AG04450 (cell line): ENCODE measurements around the gene WDR75. TPM values are rescaled to one million over a fixed set of nuclear protein-coding genes. Genes with fewer than 3 reads are reported as not detected.

Source experiments
- CTCF ChIA-PET: fragments of 300-600, 350-600 bp; formaldehyde crosslinking; extraction: SDS; loops from one replicate; lab custom pipeline; 2022; ENCODE audit warnings: antibody characterized with exemption, inconsistent platforms; lab: Charles Lee
- POLR2A ChIA-PET: fragments of 350-600 bp; formaldehyde crosslinking; extraction: SDS; loops from one replicate; lab custom pipeline; 2021; ENCODE audit warnings: antibody characterized with exemption, inconsistent platforms; lab: Yijun Ruan, JAX
- DNase-seq: peaks from one replicate; pipeline ENCODE4 v3.0.0-alpha.2; 2011; ENCODE audit warnings: low read depth, low spot score
- H3K27ac ChIP-seq: one replicate; pipeline ENCODE4 v1.5.1; 2012; ENCODE audit warnings: low read depth, low read length, control low read depth
- H3K27me3 ChIP-seq: one replicate; pipeline ENCODE4 v1.6.0; 2012; ENCODE audit warnings: low read length; ENCODE audit not compliant: control insufficient read depth, insufficient read depth
- H3K4me3 ChIP-seq: 2 replicates; pipeline ENCODE4 v1.5.1; 2011; ENCODE audit warnings: mild to moderate bottlenecking, low read depth, low read length, control low read depth
- H3K9me3 ChIP-seq: 2 replicates; pipeline ENCODE4 v1.5.1; 2012; ENCODE audit warnings: low read length; ENCODE audit not compliant: control insufficient read depth, insufficient read depth
- CTCF ChIP-seq: IDR thresholded peaks from 2 replicates; pipeline ENCODE4 v1.5.1; 2011; ENCODE audit warnings: low read depth, low read length, control low read depth, inconsistent platforms
- polyA plus RNA-seq: library from polyadenylated mRNA; depleted of rRNA; stranded (reverse); fragments of >200 nt; gene quantifications from 2 replicates; pipeline ENCODE4 v1.2.3, GENCODE V29; 2011

WDR75 gene
- polyA plus RNA-seq, 1 experiment, result 48.0 TPM

GRCh38 chr2:189409647-189410046, 31.6 kb upstream of the WDR75 start:
- H3K9me3 ChIP-seq, result no peaks in the 10 kb centered on the region
- POLR2A ChIA-PET, result no interaction called here

GRCh38 chr2:189411860-189412259, 29.4 kb upstream of the WDR75 start:
- POLR2A ChIA-PET, result interaction anchor here (0.7 to 1.6 kb wide), 8 partner anchors 19 to 434 kb away, joined by 3 to 9 read pairs (median 4); no protein-coding TSS in a partner anchor
- TF ChIP-seq CTCF, result no peak
- DNase-seq, result peak; percentile 90
- Histone ChIP-seq H3K4me3 (peak overlapping the region; percentile 23; the same call in 1 of the 2 replicates), H3K9me3 (no peaks in the 10 kb centered on the region), H3K27ac (no peak overlapping the region), H3K27me3 (no peaks in the 10 kb centered on the region)
- CTCF ChIA-PET, result interaction anchor here (0.5 to 2.6 kb wide), 13 partner anchors 10 to 1912 kb away, joined by 3 to 26 read pairs (median 5); no protein-coding TSS in a partner anchor

More at GRCh38 chr2:189409647-189410046, 31.6 kb upstream of the WDR75 start:
- H3K27me3 ChIP-seq, result no peaks in the 10 kb centered on the region
- H3K4me3 ChIP-seq, result no peak overlapping the region
- no peak for TF ChIP-seq CTCF
- H3K27ac ChIP-seq, result no peak overlapping the region
- CTCF ChIA-PET, result interaction anchor here (1.2 kb wide), 1 partner anchor 315 kb away, joined by 7 read pairs; no protein-coding TSS in a partner anchor
- no peak for DNase-seq

GRCh38 chr2:189412330-189412953, 28.8 kb upstream of the WDR75 start:
- POLR2A ChIA-PET, result interaction anchor here (0.7 to 1.6 kb wide), 6 partner anchors 19 to 390 kb away, joined by 3 to 9 read pairs (median 4); no protein-coding TSS in a partner anchor
- peak; percentile 48 for DNase-seq
- H3K9me3 ChIP-seq, result no peaks in the 10 kb centered on the region
- H3K4me3 ChIP-seq, result peak overlapping the region; percentile 23; the same call in 1 of the 2 replicates
- peak; percentile 67 for TF ChIP-seq CTCF
- H3K27me3 ChIP-seq, result no peaks in the 10 kb centered on the region
- no peak overlapping the region for H3K27ac ChIP-seq
- CTCF ChIA-PET, result interaction anchor here (0.6 to 2.6 kb wide), 18 partner anchors 10 to 1913 kb away, joined by 3 to 26 read pairs (median 4); no protein-coding TSS in a partner anchor

GRCh38 chr2:189413249-189413648, 28.0 kb upstream of the WDR75 start:
- DNase-seq, result no peak
- H3K9me3 ChIP-seq, result no peaks in the 10 kb centered on the region
- no peak overlapping the region for H3K4me3 ChIP-seq
- no peak overlapping the region for H3K27ac ChIP-seq
- CTCF ChIA-PET, result interaction anchor here (1.0 to 2.6 kb wide), 9 partner anchors 9 to 1833 kb away, joined by 3 to 26 read pairs (median 5); no protein-coding TSS in a partner anchor
- no peaks in the 10 kb centered on the region for H3K27me3 ChIP-seq
- POLR2A ChIA-PET, result no interaction called here
- TF ChIP-seq CTCF, result no peak

- no peak overlapping the region for H3K27ac ChIP-seq
- no peaks in the 10 kb centered on the region for H3K27me3 ChIP-seq
- H3K9me3 ChIP-seq, result no peaks in the 10 kb centered on the region
- ChIA-PET POLR2A (no interaction called here), CTCF (interaction anchor here (1.9 kb wide), 1 partner anchor 9 kb away, joined by 5 read pairs; no protein-coding TSS in a partner anchor)
- peak; percentile 20; the same call in 1 of the 2 replicates for TF ChIP-seq CTCF
- no peak overlapping the region for H3K4me3 ChIP-seq
- DNase-seq, result no peak
These were observed 19.6 kb upstream of the WDR75 start for GRCh38 chr2:189421644-189422043.
